ENCODE results near the gene CLN3.

- TF ChIP-seq ATF2 (CRISPR knock-in tag; IDR thresholded peaks at IDR 0.05) (no peak), ZNF232 (CRISPR knock-in tag; IDR thresholded peaks at IDR 0.05) (no peak), MAFG (tag; conservative IDR thresholded peaks at IDR 0.05) (no peak), MEF2A (IDR thresholded peaks at IDR 0.05; ENCODE audit: control insufficient read depth, low read depth, low read length) (no peak), POLR2A (conservative IDR thresholded peaks at IDR 0.05) (no peak), GABPA (tag; conservative IDR thresholded peaks at IDR 0.05; ENCODE audit: low read depth) (no peak), EGR1 (conservative IDR thresholded peaks at IDR 0.05) (no peak), ZNF551 (CRISPR knock-in tag; IDR thresholded peaks at IDR 0.05) (no peak), MYC (IDR thresholded peaks at IDR 0.05; ENCODE audit: low read depth, low read length) (no peak), MYC (CRISPR knock-in tag; IDR thresholded peaks at IDR 0.05; ENCODE audit: borderline replicate concordance, low read depth) (no peak), RAD21 (CRISPR knock-in tag; conservative IDR thresholded peaks at IDR 0.05 in 1 of 2, IDR thresholded peaks at IDR 0.05 in 1 of 2) (no peak), ZNF76 (CRISPR knock-in tag; IDR thresholded peaks at IDR 0.05; ENCODE audit: borderline replicate concordance) (no peak)
- TF ChIP-seq, protein P1, sequence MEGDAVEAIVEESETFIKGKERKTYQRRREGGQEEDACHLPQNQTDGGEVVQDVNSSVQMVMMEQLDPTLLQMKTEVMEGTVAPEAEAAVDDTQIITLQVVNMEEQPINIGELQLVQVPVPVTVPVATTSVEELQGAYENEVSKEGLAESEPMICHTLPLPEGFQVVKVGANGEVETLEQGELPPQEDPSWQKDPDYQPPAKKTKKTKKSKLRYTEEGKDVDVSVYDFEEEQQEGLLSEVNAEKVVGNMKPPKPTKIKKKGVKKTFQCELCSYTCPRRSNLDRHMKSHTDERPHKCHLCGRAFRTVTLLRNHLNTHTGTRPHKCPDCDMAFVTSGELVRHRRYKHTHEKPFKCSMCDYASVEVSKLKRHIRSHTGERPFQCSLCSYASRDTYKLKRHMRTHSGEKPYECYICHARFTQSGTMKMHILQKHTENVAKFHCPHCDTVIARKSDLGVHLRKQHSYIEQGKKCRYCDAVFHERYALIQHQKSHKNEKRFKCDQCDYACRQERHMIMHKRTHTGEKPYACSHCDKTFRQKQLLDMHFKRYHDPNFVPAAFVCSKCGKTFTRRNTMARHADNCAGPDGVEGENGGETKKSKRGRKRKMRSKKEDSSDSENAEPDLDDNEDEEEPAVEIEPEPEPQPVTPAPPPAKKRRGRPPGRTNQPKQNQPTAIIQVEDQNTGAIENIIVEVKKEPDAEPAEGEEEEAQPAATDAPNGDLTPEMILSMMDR (IDR thresholded peaks at IDR 0.05 in 2 of 3, conservative IDR thresholded peaks at IDR 0.05 in 1 of 3; ENCODE audit: insufficient read depth in 2 of 3, low read depth in 1 of 3, low read length in 3 of 3) = no peak
- TF ChIP-seq, protein P2, sequence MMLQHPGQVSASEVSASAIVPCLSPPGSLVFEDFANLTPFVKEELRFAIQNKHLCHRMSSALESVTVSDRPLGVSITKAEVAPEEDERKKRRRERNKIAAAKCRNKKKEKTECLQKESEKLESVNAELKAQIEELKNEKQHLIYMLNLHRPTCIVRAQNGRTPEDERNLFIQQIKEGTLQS (IDR thresholded peaks at IDR 0.05) = no peak
- TF ChIP-seq, protein P2 (CRISPR knock-in tag; conservative IDR thresholded peaks at IDR 0.05) = no peak
- TF ChIP-seq, protein P3, sequence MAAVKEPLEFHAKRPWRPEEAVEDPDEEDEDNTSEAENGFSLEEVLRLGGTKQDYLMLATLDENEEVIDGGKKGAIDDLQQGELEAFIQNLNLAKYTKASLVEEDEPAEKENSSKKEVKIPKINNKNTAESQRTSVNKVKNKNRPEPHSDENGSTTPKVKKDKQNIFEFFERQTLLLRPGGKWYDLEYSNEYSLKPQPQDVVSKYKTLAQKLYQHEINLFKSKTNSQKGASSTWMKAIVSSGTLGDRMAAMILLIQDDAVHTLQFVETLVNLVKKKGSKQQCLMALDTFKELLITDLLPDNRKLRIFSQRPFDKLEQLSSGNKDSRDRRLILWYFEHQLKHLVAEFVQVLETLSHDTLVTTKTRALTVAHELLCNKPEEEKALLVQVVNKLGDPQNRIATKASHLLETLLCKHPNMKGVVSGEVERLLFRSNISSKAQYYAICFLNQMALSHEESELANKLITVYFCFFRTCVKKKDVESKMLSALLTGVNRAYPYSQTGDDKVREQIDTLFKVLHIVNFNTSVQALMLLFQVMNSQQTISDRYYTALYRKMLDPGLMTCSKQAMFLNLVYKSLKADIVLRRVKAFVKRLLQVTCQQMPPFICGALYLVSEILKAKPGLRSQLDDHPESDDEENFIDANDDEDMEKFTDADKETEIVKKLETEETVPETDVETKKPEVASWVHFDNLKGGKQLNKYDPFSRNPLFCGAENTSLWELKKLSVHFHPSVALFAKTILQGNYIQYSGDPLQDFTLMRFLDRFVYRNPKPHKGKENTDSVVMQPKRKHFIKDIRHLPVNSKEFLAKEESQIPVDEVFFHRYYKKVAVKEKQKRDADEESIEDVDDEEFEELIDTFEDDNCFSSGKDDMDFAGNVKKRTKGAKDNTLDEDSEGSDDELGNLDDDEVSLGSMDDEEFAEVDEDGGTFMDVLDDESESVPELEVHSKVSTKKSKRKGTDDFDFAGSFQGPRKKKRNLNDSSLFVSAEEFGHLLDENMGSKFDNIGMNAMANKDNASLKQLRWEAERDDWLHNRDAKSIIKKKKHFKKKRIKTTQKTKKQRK (IDR thresholded peaks at IDR 0.05; ENCODE audit: borderline replicate concordance, low read depth, low read length) = no peak
Measured at GRCh38 chr16:28537076-28537475, 45.2 kb upstream of the CLN3 start.
